GDM1 (cell line): ENCODE data around the gene COPS8.

Experiments
- DNase-seq: peaks from one replicate; lab custom pipeline; 2025; lab: John Stamatoyannopoulos, UW

Gene COPS8

DNA sequence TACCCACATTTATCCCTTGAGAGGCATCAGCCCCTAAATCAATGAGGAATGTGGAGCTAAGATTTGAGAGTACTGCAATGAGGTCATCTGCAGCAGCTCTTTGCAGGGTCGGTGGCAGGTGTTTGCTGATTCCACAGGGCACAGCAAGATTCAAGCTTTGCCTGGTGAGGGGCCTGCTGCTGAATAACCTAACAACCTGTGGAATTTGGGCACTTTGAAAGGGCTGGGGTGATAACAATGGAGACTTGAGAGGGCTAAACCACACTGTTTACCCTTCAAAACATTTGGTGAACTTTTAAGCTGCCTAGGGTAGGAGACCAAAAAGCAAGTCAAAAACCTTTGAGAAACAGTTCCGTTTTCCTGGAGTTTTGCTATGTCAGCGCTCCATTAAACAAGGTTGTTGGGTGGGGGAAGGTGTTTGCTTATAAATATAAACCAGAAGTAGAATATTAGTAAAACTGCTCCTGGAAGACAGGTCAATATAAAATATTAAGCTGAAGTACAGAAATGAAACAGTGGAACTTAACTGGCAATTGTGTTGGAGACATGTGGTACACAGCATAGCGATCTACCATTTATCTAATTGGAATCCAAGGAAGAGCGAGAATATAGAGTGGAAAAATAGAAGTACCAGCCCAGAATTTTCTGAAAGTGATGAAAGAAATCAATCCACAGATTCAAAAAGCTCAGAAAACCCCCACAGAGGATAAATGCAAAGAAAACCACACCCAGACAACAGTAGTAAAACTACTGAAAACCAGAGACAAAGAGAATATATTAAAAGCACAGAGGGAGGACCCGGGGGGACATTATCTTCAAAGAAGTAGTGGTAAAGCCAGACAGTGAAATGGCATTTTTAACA lies 15.7 kb downstream of the COPS8 start:
- no peak for DNase-seq

DNA sequence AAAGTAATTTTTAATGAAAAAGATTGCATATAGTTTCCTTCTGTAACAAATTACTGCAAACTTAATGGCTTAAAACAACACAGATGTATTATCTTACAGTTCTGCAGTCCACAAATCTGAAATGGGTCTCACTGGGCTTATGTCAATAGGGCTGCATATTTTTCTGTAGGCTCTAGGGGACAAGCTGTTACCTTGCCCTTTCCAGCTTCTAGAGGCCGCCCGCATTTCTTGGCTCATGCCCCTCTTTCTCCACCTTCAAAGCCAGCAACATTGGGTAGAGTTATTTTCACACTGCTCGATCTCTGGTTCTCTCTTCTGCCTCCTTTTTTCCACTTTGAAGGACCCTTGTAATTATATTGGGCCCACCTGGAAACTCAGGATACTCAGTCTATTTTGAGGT lies 16.7 kb downstream of the COPS8 start:
- DNase-seq = no peak

DNA sequence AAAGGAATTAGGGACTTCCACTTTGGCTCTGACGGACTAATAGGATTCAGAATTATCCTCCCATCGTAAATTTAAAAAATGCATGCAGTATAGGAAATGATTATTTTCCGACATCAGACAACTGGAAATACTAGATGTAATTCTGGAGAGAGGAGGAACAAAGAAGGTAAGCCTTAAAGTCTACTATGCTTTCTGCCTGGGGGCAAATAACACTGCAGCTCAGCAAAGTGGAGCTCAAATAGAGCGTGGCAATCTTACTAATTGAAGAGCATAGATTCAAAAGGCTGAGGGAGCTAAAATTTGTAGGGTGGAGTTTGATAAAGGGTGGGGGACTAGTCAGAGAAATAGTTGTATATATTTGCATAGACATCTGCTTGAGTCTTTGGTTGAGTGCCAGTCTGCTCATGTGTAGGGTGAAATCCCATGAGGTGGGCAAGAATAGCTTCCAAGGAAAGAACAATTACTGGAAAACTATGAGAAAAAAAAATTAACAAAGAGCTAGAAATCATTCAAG lies 23.8 kb downstream of the COPS8 start:
- no peak for DNase-seq

DNA sequence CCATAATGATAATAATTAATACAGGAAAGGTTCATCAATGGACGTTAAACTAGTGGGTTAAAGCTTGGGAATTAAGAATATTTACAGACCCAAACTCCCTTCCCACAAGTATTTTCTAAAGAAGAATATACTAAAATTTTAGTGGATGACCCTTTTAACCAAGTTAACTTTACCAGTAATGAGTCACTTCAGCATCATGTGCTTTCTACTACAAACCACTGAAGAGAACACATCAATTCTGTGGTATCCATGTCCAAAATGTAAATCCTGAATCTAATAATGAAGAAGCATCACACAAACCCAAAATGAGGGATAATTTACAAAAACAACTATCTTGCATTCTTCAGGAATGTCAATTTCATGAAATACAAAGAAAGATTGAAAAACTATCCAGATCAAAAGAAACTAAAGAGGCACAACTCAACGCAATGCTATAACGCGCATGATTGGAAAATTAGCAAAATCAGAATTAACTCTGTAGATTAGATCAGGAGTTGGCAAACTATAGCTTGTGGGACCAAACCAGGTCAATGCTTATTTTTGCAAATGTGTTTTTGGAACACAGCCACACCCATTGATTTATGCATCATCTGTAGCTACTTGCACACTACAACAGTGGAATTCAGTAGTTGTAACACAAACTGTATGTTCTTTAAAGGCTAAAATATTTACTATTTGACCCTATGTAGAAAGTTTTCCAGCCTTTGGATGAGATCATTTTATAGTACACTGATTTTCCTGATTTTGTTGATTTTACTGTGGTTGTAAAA lies 27.5 kb downstream of the COPS8 start:
- no peak for DNase-seq

DNA sequence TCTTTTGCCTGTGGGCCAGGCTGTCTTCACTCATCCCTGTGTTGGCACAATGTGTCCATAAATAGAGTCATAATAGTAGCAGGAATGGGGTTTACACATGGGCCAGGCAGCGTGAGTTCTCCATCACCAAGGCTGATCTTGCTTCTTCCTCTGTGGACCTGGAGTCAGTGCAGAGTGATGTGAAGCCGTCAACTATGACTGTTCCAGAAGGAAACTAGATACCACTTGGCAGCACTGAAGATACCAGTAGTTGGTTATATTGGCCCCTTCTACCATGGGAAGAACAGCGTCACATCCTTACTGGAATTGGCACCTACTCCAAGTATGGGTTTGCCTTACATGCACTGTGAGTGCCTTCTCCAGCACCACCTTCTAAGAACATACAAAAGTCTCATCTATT lies 30.2 kb downstream of the COPS8 start:
- DNase-seq = no peak

DNA sequence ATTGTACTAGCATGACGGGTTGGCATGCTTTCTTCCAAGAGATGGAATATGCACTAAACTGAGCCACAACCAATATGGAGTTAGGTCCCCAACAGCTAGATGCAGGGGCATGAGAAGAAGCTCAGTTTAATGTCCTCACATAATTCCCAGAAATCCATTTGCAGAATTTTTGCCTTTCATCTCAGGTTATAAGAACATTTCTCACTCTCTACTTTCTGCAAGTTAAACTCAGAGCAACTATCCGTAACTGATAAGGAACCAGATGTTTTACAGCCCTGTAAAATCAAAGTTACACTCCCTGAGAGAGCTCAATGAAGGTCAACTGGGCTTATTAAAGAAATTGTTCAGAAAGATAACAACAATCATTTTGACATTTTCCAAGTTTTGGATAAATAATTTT lies 30.7 kb downstream of the COPS8 start:
- DNase-seq = no peak

DNA sequence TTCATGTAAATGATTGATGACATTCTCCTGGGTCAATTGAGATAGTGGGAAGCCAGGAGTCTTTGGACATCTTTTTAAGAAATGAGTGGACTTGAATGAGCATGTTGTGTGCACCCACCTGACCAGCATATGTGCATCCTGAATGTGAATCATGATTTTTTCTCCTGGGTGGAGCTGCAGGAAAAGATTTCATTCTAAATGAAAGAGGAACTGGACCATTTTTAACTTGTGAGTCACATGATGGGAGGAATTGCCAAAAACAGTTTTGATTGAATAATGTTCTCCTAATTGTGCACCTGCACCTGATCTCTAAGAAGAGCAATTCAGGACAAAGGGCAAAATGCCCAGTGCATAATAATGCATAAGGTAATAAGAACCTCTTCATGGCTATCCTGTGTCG lies 32.3 kb downstream of the COPS8 start:
- DNase-seq = no peak

DNA sequence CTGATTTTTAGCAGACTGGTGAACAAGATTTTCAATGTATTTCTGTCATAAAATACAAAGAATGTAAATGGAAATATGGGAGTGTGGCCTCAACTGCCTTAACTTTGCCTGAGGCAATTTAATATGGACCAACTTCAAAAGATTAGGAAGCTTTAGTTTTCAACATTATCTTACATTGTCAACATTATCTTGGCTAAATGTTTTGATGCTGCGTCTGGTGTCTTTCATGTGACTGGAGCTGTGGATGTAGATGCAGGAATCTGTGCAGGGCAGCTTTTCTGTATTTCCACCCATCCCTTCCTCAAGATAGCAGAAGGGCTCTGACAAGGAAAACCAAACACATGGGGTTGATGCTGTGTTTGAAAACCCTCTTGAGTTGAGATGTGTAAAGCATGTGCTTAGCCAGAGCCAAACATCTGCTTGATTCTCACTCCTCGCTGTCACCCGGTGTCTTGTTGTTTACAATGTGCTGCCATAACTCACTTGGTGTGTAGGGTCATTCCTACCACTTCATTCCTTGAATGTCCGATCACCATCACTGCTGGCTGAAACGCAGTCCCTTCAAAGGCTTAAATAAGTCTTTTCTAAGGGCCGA lies 33.0 kb downstream of the COPS8 start:
- DNase-seq = no peak

DNA sequence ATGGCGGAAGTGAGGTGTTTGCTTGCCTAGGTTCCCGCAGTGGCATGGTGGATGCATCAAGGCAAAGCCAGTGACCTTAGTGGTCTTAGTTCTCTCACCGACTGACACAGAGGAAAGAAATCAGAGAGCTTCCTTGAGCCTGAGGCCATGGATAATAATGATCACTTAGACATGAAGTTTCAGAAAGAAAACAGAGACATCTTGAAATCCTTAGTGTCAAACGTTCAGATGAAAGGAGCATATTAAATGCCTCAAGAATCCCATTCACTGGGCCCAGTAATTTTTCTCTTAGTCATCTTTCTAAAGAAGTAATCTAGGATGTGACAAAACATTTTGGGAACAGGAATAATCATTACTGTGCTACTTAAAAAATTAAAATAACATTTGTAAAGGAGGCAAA lies 35.2 kb downstream of the COPS8 start:
- DNase-seq = no peak

DNA sequence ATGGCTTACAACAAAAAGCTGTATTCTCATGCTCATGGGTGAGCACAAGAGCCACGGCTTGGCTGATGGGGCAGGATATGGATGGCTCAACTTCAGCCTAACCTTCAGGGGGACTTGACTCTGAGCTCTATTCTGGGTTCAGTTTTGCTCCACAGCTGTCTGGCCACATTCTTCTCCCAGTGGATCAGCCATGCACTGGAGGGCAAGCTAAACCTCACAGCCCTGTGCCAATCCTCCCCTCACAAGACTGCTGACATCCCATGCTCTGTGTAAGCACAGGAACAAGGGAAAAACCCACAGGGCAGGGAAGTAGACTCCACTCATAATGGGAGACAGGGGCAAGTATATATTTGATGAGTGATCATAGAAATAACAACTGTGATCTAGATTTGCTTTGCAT lies 35.6 kb downstream of the COPS8 start:
- no peak for DNase-seq

DNA sequence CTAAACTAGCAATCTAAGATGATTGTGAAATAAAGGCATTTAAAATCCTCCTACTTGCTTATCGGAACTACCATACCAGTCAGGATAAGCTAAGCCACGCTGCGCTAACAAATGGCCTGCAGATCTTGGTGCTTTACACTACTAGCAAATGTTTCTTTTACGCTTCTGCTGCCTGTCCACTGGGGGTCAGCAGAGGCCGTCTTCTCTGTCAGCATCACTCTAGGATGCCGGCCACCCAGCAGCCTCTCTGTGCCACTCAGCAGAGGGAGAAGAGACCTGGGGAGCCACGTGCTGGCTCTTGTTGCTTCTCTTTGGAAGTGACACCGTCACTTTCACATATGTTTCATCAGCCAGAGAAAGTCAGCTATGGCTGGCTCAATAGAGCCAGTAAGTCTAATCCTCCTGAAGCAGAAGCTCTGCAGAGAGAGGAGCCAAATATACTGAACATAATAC lies 36.6 kb downstream of the COPS8 start:
- peak; percentile 5 for DNase-seq

DNA sequence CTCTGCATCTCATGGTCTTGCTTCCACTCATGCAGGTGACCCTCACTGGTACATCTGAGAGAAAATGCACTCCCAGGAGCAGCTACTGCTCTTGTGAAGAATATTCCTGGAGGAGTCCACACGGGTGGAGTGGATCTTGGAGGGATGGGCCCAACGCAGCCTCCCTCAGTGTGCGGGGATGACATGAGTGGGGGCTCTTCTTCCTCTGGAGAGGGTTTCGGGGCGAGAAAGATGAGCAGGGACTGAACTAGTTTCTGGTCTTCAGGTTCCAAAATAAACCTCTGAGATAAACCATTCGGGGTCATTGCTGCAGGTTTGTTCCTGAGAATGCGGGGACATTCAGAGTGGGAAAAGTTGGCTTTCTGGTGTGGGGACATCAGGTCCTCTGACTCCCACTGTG lies 39.1 kb downstream of the COPS8 start:
- DNase-seq = no peak

DNA sequence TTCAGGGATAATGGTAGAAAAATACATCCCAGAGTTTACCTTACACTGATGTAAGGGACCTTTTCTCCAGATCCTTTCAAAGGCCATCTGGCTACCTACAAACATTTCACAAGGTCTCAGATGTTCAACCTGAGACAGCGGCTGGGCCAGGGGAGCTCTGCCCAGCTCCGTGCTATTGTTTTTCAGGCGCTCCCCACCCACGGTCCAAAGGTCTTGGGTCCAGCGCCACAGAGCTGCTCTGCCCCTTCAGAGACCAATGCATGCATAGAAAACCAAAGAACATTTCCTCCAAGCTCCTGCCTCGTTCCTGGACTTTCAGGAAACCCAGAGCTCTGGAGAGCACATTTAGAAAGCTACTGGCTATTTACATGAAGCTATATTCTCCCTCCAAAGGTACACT lies 40.3 kb downstream of the COPS8 start:
- DNase-seq = no peak

DNA sequence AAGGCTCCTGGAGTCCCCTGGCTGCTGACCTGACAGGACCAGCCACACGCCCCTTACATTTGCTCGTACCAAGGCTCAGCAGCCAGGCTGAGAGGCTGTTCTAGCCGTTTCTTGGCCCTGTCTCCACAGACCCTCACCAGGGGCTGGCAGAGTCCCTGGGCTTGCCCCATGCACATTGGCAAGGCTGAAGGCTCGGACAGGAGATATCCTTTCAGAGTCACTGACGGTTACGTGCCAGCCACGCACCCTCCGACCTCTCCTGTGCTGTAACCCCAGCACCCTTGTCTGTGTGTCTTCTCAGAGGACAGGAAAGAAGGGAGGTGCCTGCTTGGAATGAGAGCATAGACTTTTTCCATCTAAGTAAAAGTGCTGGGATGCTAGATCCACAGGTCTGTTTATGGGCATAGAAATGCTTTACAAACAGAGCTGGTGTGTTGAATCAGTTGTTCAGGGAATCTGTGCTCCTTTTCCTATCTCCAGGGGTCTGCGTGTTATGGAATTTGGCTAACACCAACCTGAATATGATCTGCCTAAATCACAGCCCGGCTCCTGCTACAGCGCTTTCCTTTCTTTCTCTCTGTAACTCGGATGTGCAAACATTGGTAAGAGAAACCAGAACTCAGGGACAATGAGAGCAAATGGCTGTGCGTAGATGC lies 41.0 kb downstream of the COPS8 start:
- no peak for DNase-seq

DNA sequence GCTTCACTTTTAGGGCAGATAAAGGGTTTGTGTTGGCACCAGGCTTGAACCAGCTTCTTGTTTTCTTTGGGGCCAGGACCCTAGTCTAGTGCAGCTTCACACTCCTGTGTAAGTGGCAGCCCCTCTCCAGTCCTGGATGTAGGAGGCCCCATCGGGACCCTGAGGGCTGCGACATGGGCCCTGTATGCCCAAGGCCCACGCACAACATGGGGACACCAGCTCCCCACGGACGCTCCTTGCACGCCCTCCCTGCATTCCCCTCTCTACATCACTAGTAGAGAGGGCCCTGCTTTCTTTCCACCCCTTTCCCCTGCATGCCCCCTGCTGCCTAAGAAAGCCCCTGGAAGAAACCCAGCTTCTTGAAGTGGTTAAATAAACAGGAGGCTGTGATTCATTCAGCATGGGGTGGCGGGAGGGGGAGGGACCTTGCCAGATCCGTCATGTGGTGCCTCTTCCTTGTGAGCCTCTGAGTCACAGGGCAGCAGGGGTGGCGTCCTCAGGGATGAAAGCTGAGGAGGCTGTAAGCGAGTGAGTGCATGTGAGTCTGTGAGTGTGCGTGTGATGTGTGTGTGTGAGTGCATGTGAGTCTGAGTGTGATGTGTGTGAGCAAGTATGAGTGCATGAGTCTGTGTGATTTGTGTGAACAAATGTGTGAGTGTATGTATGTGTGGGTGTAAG lies 42.5 kb downstream of the COPS8 start:
- no peak for DNase-seq

DNA sequence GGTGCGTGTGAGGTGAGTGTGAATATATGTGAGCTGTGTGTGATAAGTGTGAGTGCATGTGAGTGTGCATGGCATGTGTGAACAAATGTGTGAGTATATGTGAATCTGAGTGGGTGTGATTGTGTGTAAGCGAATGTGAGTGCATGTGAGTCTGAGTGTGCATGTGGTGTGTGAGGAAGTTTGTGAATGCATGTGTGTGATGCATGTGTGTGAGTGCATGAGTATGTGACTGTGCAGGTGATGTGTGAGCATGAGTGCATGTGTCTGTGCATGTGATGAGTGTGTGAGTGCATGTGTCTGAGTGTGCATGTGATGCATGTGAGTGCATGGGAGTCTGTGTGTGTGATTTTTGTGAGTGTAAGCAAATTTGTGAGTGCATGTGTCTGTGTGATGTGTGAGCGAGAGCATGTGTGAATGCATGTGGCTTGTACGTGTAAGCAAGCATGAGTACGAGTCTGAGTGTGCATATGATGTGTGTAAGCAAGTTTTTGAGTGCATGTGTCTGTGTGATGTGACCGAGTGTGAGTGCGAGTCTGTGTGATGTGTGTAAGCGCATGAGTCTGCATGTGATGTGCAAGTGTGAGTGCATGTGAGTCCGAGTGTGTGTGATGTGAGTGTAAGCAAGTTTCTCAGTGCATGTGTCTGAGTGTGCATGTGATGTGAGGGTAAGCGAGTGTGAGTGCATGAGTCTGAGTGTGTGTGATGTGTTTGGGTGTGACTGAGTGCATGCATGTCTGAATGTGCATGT lies 43.3 kb downstream of the COPS8 start:
- DNase-seq = no peak

DNA sequence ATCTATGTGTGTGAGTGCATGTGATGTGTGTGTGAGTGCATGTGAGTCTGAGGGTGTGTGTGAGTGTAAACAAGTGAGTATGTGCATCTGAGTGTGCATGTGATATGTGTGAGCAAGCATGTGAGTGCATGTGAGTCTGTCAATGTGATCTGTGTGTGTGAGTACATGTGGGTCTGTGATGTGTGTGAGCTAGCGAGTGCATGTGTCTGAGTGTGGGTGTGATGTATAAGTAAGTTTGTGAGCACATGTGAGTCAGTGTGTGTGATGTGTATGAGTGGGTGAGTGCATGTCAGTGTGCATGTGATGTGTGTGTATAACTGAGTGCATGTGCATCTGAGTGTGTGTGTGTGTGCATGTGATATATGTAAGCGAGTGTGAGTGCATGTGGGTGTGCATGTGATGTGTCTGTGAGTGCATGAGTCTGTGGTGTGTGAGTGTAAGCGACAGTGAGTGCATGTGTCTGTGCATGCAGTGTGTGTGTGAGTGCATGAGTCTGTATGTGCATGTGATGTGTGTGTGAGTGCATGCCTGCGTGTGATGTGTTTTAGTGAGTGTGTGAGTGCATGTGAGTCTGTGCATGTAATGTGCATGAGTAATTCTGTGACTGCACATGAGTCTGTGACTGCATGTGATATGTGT lies 44.1 kb downstream of the COPS8 start:
- DNase-seq = no peak

DNA sequence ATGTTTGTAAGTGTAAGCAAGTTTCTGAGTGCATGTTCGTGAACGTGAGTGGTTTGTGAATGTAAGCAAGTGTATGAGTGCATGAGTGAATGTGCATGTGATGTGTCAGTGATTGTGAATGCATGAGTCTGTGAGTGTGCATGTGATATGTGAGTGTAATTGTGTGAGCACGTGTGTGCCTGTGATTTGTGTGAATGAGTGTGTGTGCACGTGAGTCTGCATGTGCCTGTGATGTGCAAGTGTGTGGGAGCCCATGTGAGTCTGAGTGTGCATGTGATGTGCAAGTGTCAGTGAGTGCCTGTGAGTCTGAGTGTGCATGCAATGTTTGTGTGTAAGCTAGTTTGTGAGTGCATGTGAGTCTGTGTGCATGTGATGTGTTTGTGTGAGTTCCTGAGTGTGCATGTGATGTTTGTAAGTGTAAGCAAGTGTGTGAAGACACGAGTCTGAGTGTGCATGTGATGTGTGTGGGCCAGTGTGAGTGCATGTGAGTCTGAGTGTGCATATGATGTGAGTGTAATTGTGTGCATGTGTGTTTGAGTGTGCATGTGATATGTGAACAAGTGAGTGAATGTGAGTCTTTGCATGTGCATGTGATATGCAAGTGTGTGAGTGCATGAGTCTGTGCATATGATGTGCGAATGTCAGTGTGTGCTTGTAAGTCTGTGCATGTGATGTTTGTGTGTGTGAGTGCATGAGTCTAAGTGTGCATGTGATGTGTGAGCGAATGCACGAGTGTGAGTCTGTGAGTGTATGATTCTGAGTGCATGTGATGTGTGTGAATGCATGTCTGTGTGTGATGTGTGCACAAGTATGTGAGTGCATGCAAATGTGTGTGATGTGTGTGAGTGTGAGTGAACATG lies 45.1 kb downstream of the COPS8 start:
- no peak for DNase-seq

DNA sequence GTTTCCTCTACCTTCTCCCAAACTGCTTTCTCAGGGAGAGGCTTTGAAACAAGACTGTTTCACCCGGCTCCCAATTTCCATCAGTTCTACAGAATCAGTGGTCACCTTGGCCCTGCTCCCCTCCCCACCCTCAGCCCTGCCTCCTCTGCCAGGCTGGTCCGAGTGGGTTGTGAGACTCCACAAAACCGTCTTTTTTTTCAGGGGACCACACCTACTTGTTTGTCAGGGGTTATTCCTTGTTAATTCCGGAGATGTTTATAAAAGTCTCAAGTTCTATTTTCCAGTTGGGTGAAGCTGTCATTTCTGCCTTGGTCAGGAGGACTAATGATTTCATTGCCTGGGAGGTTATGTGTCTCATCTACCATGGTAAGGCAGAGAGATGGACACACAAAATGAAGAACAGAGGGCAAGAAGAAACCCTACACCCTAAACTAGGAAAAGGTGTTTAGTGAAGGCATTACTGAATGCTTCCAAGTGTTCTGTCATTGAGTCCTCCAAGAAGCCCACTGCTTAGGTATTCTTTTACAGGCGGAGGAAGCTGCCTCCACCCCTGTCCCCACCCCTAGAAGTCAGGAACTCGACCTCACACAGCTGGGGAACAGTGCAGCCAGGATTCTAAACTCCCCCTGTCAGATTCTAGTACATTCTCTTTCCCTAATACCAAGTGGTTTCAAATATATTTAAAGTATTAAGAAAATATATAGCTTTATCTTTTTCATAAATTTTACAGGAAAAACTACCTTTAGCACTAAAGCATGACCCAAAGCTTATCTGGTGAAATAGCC lies 46.3 kb downstream of the COPS8 start:
- no peak for DNase-seq
